ENCODE data around the gene ERCC2.

Gene ERCC2

GRCh38 chr19:45404557-45405434 lies 34.4 kb upstream of the ERCC2 start, which contains the start of gene PPP1R13L:
PPP1R13L (minus strand) TSS chr19:45405069; CDS start chr19:45398318, 6,751 bp downstream.
- peaks cover 28% of the 10 kb centered on the region for H3K36me3 ChIP-seq (ENCODE audit: insufficient read depth, insufficient read length, low read length)
- peak within 1 kb of the TSS; percentile 94 for H3K9ac ChIP-seq (ENCODE audit: insufficient read length, low read depth)
- TF ChIP-seq YY1 (IDR thresholded peaks at IDR 0.05; ENCODE audit: insufficient read depth, insufficient read length) = no peak
- TF ChIP-seq ZNF274 (IDR thresholded peaks at IDR 0.05; ENCODE audit: low read depth, low read length) = no peak
- TF ChIP-seq SUZ12 (IDR thresholded peaks at IDR 0.05; ENCODE audit: extremely low read depth, insufficient read depth, insufficient read length) = no peak
- DNase-seq (ENCODE audit: low read depth, low spot score) = no peak
- peak within 1 kb of the TSS; percentile 99 for H3K4me3 ChIP-seq (ENCODE audit: insufficient read length, low read depth)
- no peaks in the 10 kb centered on the region for H3K27me3 ChIP-seq (ENCODE audit: insufficient read depth, insufficient read length)
- H3K4me1 ChIP-seq (ENCODE audit: insufficient read depth, insufficient read length) = peaks cover 7% of the 10 kb centered on the region
- H3K9me3 ChIP-seq (ENCODE audit: insufficient read depth, low read length) = no peaks in the 10 kb centered on the region

- peak overlapping the region; percentile 99 for H3K4me3 ChIP-seq (ENCODE audit: insufficient read length, low read depth)
- peaks cover 22% of the 10 kb centered on the region for H3K36me3 ChIP-seq (ENCODE audit: insufficient read depth, insufficient read length, low read length)
- TF ChIP-seq SUZ12 (IDR thresholded peaks at IDR 0.05; ENCODE audit: extremely low read depth, insufficient read depth, insufficient read length) (no peak), YY1 (IDR thresholded peaks at IDR 0.05; ENCODE audit: insufficient read depth, insufficient read length) (no peak), ZNF274 (IDR thresholded peaks at IDR 0.05; ENCODE audit: low read depth, low read length) (no peak)
- no peaks in the 10 kb centered on the region for H3K27me3 ChIP-seq (ENCODE audit: insufficient read depth, insufficient read length)
- peak overlapping the region; percentile 77 for H3K9ac ChIP-seq (ENCODE audit: insufficient read length, low read depth)
- peaks cover 7% of the 10 kb centered on the region for H3K4me1 ChIP-seq (ENCODE audit: insufficient read depth, insufficient read length)
- DNase-seq (ENCODE audit: low read depth, low spot score) = no peak
- no peaks in the 10 kb centered on the region for H3K9me3 ChIP-seq (ENCODE audit: insufficient read depth, low read length)
Observed at GRCh38 chr19:45403781-45404556, 33.6 kb upstream of the ERCC2 start.

DNA sequence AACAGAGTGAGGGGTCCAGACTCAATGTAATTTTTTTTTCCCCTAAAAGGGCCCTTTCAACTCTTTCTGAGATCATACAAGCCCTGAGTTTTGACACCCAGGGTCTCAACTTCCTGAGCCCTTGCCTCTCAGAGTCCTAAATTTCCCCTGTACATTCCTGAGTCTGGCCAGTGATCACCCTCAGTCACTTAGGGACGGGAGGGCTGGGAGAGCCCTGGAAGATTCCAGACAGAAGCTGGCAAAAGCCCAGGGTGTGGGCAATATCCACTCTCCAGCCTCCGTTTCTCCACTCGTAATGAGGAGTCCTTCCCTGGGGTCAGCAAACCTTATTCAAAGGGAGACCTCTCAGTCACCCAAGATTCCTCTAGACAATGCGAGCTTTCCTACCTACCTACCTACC lies 32.9 kb upstream of the ERCC2 start:
- H3K27me3 ChIP-seq (ENCODE audit: insufficient read depth, insufficient read length) = no peaks in the 10 kb centered on the region
- no peak overlapping the region for H3K4me3 ChIP-seq (ENCODE audit: insufficient read length, low read depth)

GRCh38 chr19:45402298-45403061 lies 32.1 kb upstream of the ERCC2 start:
- DNase-seq (ENCODE audit: low read depth, low spot score) = no peak
- peaks cover 4% of the 10 kb centered on the region for H3K4me1 ChIP-seq (ENCODE audit: insufficient read depth, insufficient read length)
- peak overlapping the region; percentile 33 for H3K9ac ChIP-seq (ENCODE audit: insufficient read length, low read depth)
- TF ChIP-seq SUZ12 (IDR thresholded peaks at IDR 0.05; ENCODE audit: extremely low read depth, insufficient read depth, insufficient read length) = no peak
- no peak for TF ChIP-seq YY1 (IDR thresholded peaks at IDR 0.05; ENCODE audit: insufficient read depth, insufficient read length)
- no peak for TF ChIP-seq ZNF274 (IDR thresholded peaks at IDR 0.05; ENCODE audit: low read depth, low read length)
- peaks cover 15% of the 10 kb centered on the region for H3K36me3 ChIP-seq (ENCODE audit: insufficient read depth, insufficient read length, low read length)
- H3K9me3 ChIP-seq (ENCODE audit: insufficient read depth, low read length) = no peaks in the 10 kb centered on the region
- H3K27me3 ChIP-seq (ENCODE audit: insufficient read depth, insufficient read length) = no peaks in the 10 kb centered on the region
- peak overlapping the region; percentile 26 for H3K4me3 ChIP-seq (ENCODE audit: insufficient read length, low read depth)

More for the DNA sequence above, 32.9 kb upstream of the ERCC2 start:
- Histone ChIP-seq H3K9ac (ENCODE audit: insufficient read length, low read depth) (peak overlapping the region; percentile 58), H3K4me1 (ENCODE audit: insufficient read depth, insufficient read length) (peaks cover 6% of the 10 kb centered on the region), H3K9me3 (ENCODE audit: insufficient read depth, low read length) (no peaks in the 10 kb centered on the region), H3K36me3 (ENCODE audit: insufficient read depth, insufficient read length, low read length) (peaks cover 15% of the 10 kb centered on the region)
- no peak for TF ChIP-seq SUZ12 (IDR thresholded peaks at IDR 0.05; ENCODE audit: extremely low read depth, insufficient read depth, insufficient read length)
- TF ChIP-seq ZNF274 (IDR thresholded peaks at IDR 0.05; ENCODE audit: low read depth, low read length) = no peak
- no peak for TF ChIP-seq YY1 (IDR thresholded peaks at IDR 0.05; ENCODE audit: insufficient read depth, insufficient read length)
- DNase-seq (ENCODE audit: low read depth, low spot score) = no peak

DNA sequence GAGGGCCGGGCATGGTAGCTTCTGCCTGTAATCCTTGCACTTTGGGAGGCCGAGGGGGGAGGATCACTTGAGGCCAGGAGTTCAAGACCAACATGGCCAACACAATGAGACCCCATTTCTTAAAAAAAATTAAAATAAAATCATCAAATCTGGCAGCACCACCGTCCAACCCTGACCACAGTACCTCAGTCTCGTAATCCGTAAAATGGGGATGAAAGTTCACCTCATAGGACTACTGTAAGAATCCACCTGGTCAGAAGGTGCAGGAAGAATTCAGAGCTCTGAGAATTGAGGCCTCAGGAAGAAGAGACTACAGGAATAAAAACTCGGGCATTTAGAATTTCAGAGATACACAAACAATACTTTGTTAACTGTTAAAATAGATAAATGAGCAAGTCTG lies 31.4 kb upstream of the ERCC2 start:
- no peaks in the 10 kb centered on the region for H3K9me3 ChIP-seq (ENCODE audit: insufficient read depth, low read length)
- H3K27me3 ChIP-seq (ENCODE audit: insufficient read depth, insufficient read length) = no peaks in the 10 kb centered on the region
- H3K4me1 ChIP-seq (ENCODE audit: insufficient read depth, insufficient read length) = peaks cover 4% of the 10 kb centered on the region
- no peak overlapping the region for H3K4me3 ChIP-seq (ENCODE audit: insufficient read length, low read depth)
- H3K36me3 ChIP-seq (ENCODE audit: insufficient read depth, insufficient read length, low read length) = peaks cover 15% of the 10 kb centered on the region
- TF ChIP-seq SUZ12 (IDR thresholded peaks at IDR 0.05; ENCODE audit: extremely low read depth, insufficient read depth, insufficient read length) (no peak), YY1 (IDR thresholded peaks at IDR 0.05; ENCODE audit: insufficient read depth, insufficient read length) (no peak), ZNF274 (IDR thresholded peaks at IDR 0.05; ENCODE audit: low read depth, low read length) (no peak)
- no peak for DNase-seq (ENCODE audit: low read depth, low spot score)
- H3K9ac ChIP-seq (ENCODE audit: insufficient read length, low read depth) = peak overlapping the region; percentile 12

GRCh38 chr19:45400192-45400591 lies 29.8 kb upstream of the ERCC2 start:
- Histone ChIP-seq H3K36me3 (ENCODE audit: insufficient read depth, insufficient read length, low read length) (peaks cover 18% of the 10 kb centered on the region), H3K27me3 (ENCODE audit: insufficient read depth, insufficient read length) (no peaks in the 10 kb centered on the region), H3K4me1 (ENCODE audit: insufficient read depth, insufficient read length) (peaks cover 8% of the 10 kb centered on the region), H3K9ac (ENCODE audit: insufficient read length, low read depth) (no peak overlapping the region), H3K9me3 (ENCODE audit: insufficient read depth, low read length) (no peaks in the 10 kb centered on the region), H3K4me3 (ENCODE audit: insufficient read length, low read depth) (no peak overlapping the region)
- DNase-seq (ENCODE audit: low read depth, low spot score) = no peak
- TF ChIP-seq ZNF274 (IDR thresholded peaks at IDR 0.05; ENCODE audit: low read depth, low read length) = no peak
- TF ChIP-seq YY1 (IDR thresholded peaks at IDR 0.05; ENCODE audit: insufficient read depth, insufficient read length) = no peak
- TF ChIP-seq SUZ12 (IDR thresholded peaks at IDR 0.05; ENCODE audit: extremely low read depth, insufficient read depth, insufficient read length) = no peak
